ENCODE measurements around the gene CACNA1D. TPM values are rescaled to one million over a fixed set of nuclear protein-coding genes. Genes with fewer than 3 reads are reported as not detected.
A peak's percentile ranks its signal among the peaks of the same experiment; 100 is the strongest.

The CACNA1D gene
- total and polyA plus RNA-seq, 9 of the 15 experiments (the other 6 are each of a cell fraction or from before 2014, with no cell fraction given) = 0.29 TPM; not detected in 8

- Histone ChIP-seq H2AFZ (ENCODE audit: low read depth, low read length) (0 out of 2 replicates have a peak within 1 kb of the TSS, but pooled peaks have one; percentile 32), H3K4me2 (ENCODE audit: insufficient read depth, low read length) (0 out of 2 replicates have a peak within 1 kb of the TSS, but pooled peaks have one; percentile 18), H3K9ac (ENCODE audit: insufficient read depth in 1 of 2, low read depth in 2 of 2, low read length in 2 of 2) (peak within 1 kb of the TSS; percentile 14 to 71; a peak in 2 of 4 replicates), H3K27me3 (ENCODE audit: control insufficient read depth in 2 of 2, insufficient read depth in 2 of 2, low read length in 2 of 2) (peaks cover 0 to 25% of the 10 kb centered on the region in 2 experiments; a peak in 3 of 5 replicates), H4K20me1 (replicated peaks; ENCODE audit: control insufficient read depth, insufficient read depth, low read length) (no peaks in the 10 kb centered on the region), H3K36me3 (ENCODE audit: control insufficient read depth, insufficient read depth, low read length) (no peaks in the 10 kb centered on the region), H3K79me2 (ENCODE audit: control insufficient read depth, insufficient read depth, low read length) (no peaks in the 10 kb centered on the region), H3K9me3 (replicated peaks; ENCODE audit: control insufficient read depth, insufficient read depth, low read depth, low read length) (no peaks in the 10 kb centered on the region), H3K4me3 (peak within 1 kb of the TSS; percentile 19), H3K4me1 (replicated peaks in 1 of 2; ENCODE audit: control insufficient read depth in 2 of 2, insufficient read depth in 2 of 2, low read length in 2 of 2) (peaks cover 0 to 13% of the 10 kb centered on the region in 2 experiments; a peak in 2 of 5 replicates), H3K27ac (ENCODE audit: extremely low read depth, low read depth, low read length) (no peak within 1 kb of the TSS), H3K9me1 (ENCODE audit: control insufficient read depth, insufficient read depth, low read length) (no peaks in the 10 kb centered on the region)
- DNase-seq (ENCODE audit: extremely low read depth in 1 of 4, low spot score in 3 of 4) = peak; percentile 35 to 61 (median 50)
- in situ Hi-C loops (cut with MboI) = no loop called here
- POLR2A ChIA-PET = interaction anchor here (0.5 to 0.6 kb wide), 2 partner anchors 13 to 311 kb away, joined by 3 read pairs; no protein-coding TSS in a partner anchor
- FAIRE-seq = no peak
- CTCF ChIA-PET (ENCODE audit: low intra/inter-chr PET ratio) = no interaction called here
- peak; percentile 85 for ATAC-seq
- no TSS peak for BruUV-seq (replicated peaks)
- 29% methylated on average over 33 of the region's 91 CpGs for WGBS (ENCODE audit: insufficient coverage, low coverage, missing lambda C conversion rate)
- intact Hi-C loops (cut with micrococcal nuclease) = no loop called here
- no peak for TF ChIP-seq SMARCE1 (IDR thresholded peaks at IDR 0.05)
- no peak for TF ChIP-seq ASH1L (IDR thresholded peaks at IDR 0.05; ENCODE audit: borderline replicate concordance, low read depth, partially characterized antibody)
- no peak for TF ChIP-seq ZKSCAN8 (CRISPR knock-in tag; IDR thresholded peaks at IDR 0.05)
- TF ChIP-seq POLR2H (tag; IDR thresholded peaks at IDR 0.05; ENCODE audit: low read depth) = no peak
- peak; percentile 29 for TF ChIP-seq TBP (optimal IDR thresholded peaks at IDR 0.05; ENCODE audit: low read depth, low read length)
- peak; percentile 57; the same call in 1 of the 2 replicates for TF ChIP-seq PHF8 (IDR thresholded peaks at IDR 0.05; ENCODE audit: borderline replicate concordance, low read length)
- peak; percentile 45 for TF ChIP-seq RBBP5 (IDR thresholded peaks at IDR 0.05; ENCODE audit: borderline replicate concordance, insufficient read depth, low read length, poor library complexity, severe bottlenecking)
- TF ChIP-seq ZNF551 (CRISPR knock-in tag; IDR thresholded peaks at IDR 0.05) = no peak
- no peak for TF ChIP-seq ARID2 (IDR thresholded peaks at IDR 0.05)
- TF ChIP-seq CXXC5 (CRISPR knock-in tag; IDR thresholded peaks at IDR 0.05) = 0 out of 2 replicates have a peak, but pooled peaks have one; percentile 15
- no peak for TF ChIP-seq HNRNPH1 (optimal IDR thresholded peaks at IDR 0.05; ENCODE audit: low read depth, low read length)
- TF ChIP-seq ATF3 (IDR thresholded peaks at IDR 0.05) = no peak
- no peak for TF ChIP-seq ATF3 (CRISPR knock-in tag; conservative IDR thresholded peaks at IDR 0.05)
- TF ChIP-seq ARNT (IDR thresholded peaks at IDR 0.05) = no peak
- no peak for TF ChIP-seq SNIP1 (IDR thresholded peaks at IDR 0.05; ENCODE audit: low read depth)
- TF ChIP-seq PYGO2 (tag; IDR thresholded peaks at IDR 0.05) = no peak
- no peak for TF ChIP-seq OTX1 (CRISPR knock-in tag; IDR thresholded peaks at IDR 0.05)
- TF ChIP-seq RB1 (IDR thresholded peaks at IDR 0.05; ENCODE audit: low read depth) = 0 out of 2 replicates have a peak, but pooled peaks have one; percentile 40
- no peak for TF ChIP-seq NR2F6 (CRISPR knock-in tag; IDR thresholded peaks at IDR 0.05)
- TF ChIP-seq HMG20A (CRISPR knock-in tag; conservative IDR thresholded peaks at IDR 0.05) = no peak
- TF ChIP-seq ZBTB8A (IDR thresholded peaks at IDR 0.05; ENCODE audit: partially characterized antibody) = no peak
- TF ChIP-seq NCOA2 (IDR thresholded peaks at IDR 0.05; ENCODE audit: partially characterized antibody in 2 of 2) = no peak
- TF ChIP-seq MAX (CRISPR knock-in tag; IDR thresholded peaks at IDR 0.05) = peak; percentile 26; the same call in 1 of the 2 replicates
- no peak for TF ChIP-seq ZNF124 (CRISPR knock-in tag; IDR thresholded peaks at IDR 0.05)
These were observed 351.9 kb downstream of the CACNA1D start, which contains the start of the genes CHDH and IL17RB for GRCh38 chr3:53846134-53846850. TSS of gene CHDH (minus strand) at chr3:53846419. CDS start at chr3:53824008, 22,411 bp downstream. TSS of gene IL17RB (plus strand) at chr3:53846568. CDS start at chr3:53846589, 21 bp downstream.

All from K562 (cell line).